GM12891 (cell line): ENCODE results near the gene PTDSS2.
A peak's percentile ranks its signal among the peaks of the same experiment; 100 is the strongest.

ENCODE experiments used
- DNase-seq: peaks from one replicate; pipeline ENCODE4 v3.0.0; 2011; ENCODE audit warnings: low spot score; ENCODE audit not compliant: insufficient read length
- FAIRE-seq: peaks from 2 replicates; lab custom pipeline; 2011; peaks lifted over from hg19 to GRCh38; lab: Jason Lieb, UNC
- PAX5 ChIP-seq: IDR thresholded peaks from 2 replicates; pipeline ENCODE4 v1.6.1; 2011; ENCODE audit warnings: low read length, moderate library complexity, mild to moderate bottlenecking; ENCODE audit not compliant: insufficient read depth, severe bottlenecking
- POLR2A ChIP-seq: IDR thresholded peaks from 2 replicates; pipeline ENCODE4 v1.6.1; 2011; ENCODE audit warnings: low read depth, low read length, control low read depth
- POLR2AphosphoS5 ChIP-seq: IDR thresholded peaks from 2 replicates; pipeline ENCODE4 v1.6.1; 2011; ENCODE audit warnings: low read depth, low read length, control low read depth
- POU2F2 ChIP-seq: IDR thresholded peaks from 2 replicates; pipeline ENCODE4 v1.6.1; 2011; ENCODE audit warnings: low read depth, mild to moderate bottlenecking, control low read depth, low read length, moderate library complexity
- SPI1 ChIP-seq: IDR thresholded peaks from 2 replicates; pipeline ENCODE4 v1.6.1; 2011; ENCODE audit warnings: low read depth, low read length, control low read depth
- TAF1 ChIP-seq: IDR thresholded peaks from 2 replicates; pipeline ENCODE4 v1.6.1; 2011; ENCODE audit warnings: low read depth, low read length, control low read depth

The PTDSS2 gene

DNA sequence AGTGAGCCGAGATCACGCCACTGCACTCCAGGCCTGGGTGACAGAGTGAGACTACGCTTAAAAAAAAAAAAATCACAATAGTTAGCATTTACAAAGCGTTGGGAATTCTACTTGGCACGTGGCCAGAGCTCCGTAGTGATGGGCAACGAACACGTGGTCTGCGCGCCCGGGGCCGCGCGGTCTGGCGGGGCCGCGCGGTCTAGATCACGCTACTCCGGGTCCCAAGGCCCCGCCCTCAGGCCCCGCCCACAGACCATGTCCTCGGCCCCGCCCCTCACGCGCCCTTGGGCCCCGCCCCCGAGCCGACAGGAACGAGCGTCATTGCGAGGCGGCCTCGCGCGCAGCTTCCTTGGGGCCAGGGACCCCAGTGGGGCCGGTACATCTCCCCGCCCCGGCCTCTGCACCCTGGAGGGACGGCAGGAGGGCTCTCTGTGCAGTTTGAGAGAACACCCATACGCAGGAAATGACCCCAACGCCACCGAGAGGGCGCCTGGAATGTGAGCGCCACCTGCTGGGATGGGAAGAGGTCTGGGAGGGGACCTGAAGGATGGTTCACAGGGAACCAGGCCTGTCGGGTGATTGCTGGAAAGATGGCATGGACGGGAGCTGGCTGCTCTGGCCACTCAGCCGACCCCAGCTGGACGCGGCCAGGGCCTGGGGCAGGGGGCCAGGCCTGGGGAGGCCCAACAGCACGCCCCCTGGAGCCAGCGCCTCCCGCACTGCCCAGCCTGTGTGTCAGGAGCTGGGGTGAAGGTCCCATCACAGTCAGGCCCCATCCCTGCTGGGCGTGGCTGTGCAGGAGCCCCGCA, 2.0 kb upstream of the PTDSS2 start:
- FAIRE-seq = peak; percentile 95
- TF ChIP-seq POLR2AphosphoS5 (peak; percentile 61; the same call in 1 of the 2 replicates), POLR2A (peak; percentile 56; the same call in 1 of the 2 replicates), POU2F2 (no peak), TAF1 (peak; percentile 40; the same call in 1 of the 2 replicates), SPI1 (no peak)
- DNase-seq = peak; percentile 92

DNA sequence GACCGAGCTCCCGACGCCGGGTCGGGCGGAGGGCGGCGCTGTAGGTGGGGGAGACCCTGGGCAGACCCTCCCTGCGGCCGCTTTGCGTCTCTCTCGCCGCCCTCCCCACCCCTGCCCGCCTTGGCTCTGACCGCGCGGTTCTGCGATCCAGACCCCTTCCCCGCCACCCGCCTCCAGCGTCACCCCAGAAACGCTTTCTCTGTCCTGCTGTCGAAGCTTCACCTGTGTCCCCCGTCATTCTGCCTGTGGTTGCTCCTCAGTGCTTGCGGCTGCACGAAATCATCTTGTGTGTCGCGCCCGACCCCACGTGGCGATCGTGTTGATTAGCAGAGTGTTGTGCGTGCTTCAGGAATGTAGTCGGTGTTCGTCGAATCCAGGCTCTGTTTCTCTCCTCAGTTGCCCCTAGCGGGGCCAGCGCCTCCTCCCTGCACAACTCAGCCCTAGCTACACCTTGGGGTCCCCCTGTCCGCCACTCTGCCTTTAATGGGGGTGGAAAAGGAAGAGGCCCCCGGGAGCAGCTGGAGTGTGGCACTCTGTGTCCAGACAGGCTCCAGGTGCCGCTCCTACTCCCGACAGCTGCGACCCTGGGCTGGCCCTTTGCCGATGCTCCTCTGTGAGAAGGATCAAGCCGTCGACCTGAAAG, 851 bp downstream of the PTDSS2 start:
- FAIRE-seq (peak; percentile 96), DNase-seq (peak; percentile 63)
- TF ChIP-seq POU2F2 (no peak), POLR2A (no peak), PAX5 (no peak), TAF1 (no peak), POLR2AphosphoS5 (no peak), SPI1 (no peak)

DNA sequence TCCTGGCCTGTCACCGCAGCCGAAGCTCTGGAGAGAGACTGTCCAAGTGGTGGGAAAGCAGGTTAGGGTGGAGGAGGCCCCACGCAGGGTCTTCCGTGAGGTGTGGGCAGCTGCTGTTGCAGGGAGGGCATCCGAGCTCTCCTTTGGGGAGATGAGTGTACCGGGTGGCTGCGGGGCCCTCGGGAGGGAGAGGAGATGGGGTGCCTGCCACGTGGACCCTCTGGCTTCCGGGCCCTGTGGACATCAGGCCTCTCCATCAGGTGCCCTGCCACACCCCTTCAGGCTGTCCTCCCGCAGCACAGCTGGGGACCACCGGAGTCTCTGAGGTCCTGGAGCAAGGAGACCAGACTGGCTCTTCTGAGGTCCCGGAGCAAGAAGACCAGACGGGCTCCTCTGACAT, 1.7 kb downstream of the PTDSS2 start:
- DNase-seq (no peak), FAIRE-seq (no peak)
- TF ChIP-seq POU2F2 (no peak), PAX5 (no peak), POLR2AphosphoS5 (no peak), TAF1 (no peak), SPI1 (no peak), POLR2A (no peak)

DNA sequence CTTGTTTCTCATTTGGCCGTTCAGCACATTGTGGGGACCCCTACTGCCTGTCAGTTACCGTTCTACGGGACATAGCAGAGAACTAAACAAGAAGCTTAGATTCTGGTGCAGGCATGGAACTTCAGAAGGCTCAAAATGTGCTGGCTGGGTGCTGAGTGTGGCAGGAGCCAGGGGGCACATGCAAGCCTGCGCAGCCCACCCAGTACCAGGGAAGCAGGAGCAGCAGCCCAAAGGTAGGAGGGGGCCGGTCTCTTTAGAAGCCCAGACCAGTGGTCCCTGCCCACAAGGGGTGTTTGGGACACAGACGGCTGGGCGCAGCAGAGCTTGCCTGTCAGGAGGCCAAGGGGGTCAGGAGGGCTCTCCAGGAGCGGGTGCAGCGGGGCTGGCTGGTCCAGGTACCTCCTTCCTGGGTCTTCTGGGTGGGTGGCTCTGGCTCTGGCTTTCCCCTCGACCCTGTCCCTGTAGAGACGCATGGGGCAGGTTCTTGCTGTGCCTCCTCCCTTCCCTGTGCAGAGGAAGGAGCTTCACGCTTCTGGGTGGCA, 2.2 kb downstream of the PTDSS2 start:
- no peak for FAIRE-seq
- TF ChIP-seq PAX5 (no peak), POU2F2 (no peak), POLR2A (no peak), POLR2AphosphoS5 (no peak), TAF1 (no peak), SPI1 (no peak)
- no peak for DNase-seq

DNA sequence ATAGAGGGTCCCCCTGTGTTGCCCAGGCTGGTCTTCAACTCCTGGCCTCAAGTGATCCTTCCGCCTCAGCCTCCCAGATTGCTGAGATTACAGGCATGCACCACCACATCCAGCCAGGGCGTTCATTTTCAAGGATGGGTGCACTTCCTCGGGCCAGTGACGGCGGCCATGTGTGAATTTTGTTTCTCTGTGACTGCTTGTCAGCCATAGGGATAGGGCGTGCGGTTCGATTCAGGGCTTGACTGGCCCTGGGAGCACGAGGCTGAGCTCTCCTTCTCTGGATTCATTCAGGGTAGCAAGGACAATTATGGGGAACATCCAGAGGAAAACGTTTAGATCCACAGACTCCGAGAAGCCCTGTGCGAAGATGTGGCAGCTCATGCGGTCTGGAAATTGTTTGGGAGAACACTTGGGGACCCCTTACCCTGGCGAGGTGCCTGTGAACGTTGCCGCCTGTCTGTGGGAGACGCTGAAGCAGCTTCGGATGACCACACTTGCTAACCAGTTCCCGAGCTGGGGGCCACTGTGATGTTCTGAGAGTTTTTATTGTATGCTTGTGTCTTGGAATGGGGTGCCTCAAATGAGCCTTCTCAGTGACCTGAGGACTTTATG, 2.9 kb downstream of the PTDSS2 start:
- no peak for FAIRE-seq
- DNase-seq = no peak
- TF ChIP-seq PAX5 = no peak
- no peak for TF ChIP-seq SPI1
- no peak for TF ChIP-seq POU2F2
- no peak for TF ChIP-seq POLR2A
- no peak for TF ChIP-seq TAF1
- TF ChIP-seq POLR2AphosphoS5 = no peak

DNA sequence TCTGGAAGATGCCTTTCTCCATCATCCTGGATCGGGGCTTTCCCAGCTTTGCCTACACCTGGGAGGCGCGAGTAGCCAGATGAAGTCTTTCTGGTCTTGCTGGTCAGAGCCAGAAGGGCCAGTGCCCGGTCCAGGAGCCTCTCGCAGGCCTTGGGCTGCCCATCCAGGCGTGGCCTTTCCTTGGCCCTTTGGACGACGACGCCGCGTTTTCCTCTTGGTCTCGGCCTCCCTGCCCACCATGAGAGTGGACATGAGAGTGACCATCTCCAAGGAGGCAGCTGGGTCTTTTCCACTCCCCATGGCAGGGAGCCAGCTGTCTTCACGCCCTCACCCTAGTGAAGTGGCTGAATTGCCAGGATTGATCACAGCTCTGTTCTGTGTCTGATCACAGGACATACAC, 3.5 kb downstream of the PTDSS2 start:
- TF ChIP-seq TAF1 (no peak), POU2F2 (no peak), SPI1 (no peak), PAX5 (no peak), POLR2AphosphoS5 (no peak), POLR2A (no peak)
- DNase-seq (no peak), FAIRE-seq (no peak)

DNA sequence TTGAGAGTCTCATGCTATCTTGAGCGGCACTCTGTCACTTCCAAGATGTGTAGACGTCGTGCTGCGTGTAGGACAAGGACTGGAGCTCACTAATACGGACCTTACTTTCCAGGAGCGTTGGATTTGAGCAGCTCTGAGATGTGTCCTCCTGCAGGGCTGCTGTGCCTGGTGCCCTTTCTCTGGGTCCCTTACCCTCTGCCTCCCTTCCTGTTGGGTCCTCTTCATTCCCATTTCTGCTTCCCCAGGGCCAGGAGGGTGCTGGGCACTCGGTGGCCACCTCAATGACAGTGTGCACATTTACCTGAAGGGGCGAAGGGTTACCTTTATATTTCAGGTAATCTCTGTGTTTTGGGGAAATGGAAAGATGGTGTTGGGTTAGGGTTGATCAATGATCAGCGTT, 4.0 kb downstream of the PTDSS2 start:
- FAIRE-seq (no peak), DNase-seq (no peak)
- TF ChIP-seq PAX5 (no peak), POLR2A (no peak), POU2F2 (no peak), SPI1 (no peak), TAF1 (no peak), POLR2AphosphoS5 (no peak)

DNA sequence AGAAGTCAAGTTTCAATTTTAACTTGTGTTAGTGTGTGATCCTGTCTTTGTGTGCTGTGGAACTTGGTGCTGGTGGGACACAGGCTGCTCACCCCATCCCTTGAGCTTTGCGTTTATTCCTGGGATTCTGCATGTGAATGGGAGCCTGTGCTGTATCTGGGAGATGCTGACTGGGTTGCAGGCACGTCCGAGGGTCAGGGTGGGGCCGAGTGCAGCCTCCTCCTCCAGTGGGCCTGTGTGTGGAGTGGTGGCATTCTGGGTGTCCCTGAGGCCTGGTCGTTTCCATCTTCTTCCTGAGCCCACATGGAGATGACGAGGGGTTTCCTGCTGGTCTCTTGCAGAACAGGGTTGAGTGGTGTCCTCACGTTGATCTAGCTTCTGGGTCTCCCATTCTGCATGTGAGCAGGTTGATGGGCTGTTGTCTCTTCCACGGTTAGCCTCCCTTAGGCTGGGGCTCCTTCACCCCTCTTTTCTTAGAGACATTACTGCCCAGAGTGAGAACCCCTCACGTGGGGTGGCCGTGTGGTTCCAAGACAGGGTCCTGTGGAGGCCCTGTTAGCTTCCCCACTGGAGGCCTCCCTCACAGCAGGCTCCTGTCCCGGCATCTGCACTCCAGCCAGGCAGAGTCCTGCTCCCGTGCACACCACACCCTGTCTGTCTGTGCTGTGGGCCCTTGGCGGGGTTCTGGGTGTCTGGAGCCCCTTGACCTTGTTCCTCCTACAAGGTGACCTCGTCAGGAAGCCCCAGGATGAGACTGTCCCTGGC, 4.9 kb downstream of the PTDSS2 start:
- TF ChIP-seq PAX5 (no peak), SPI1 (no peak), TAF1 (no peak), POLR2AphosphoS5 (no peak), POU2F2 (no peak), POLR2A (no peak)
- FAIRE-seq (no peak), DNase-seq (no peak)
